Activated CD4-positive, alpha-beta memory T cell treated with anti-CD3 and anti-CD28 coated beads, Interleukin-2, amount 10 ng/mL, durations not matched to agents 7 days and 5 days (primary cell): Measurements from ENCODE around the gene USP5. TPM values are rescaled to one million over a fixed set of nuclear protein-coding genes. Genes with fewer than 3 reads are reported as not detected.

Experiments
- CTCF ChIA-PET: fragments of 350-600 bp; sonication (Branson Sonifier 250); formaldehyde crosslinking; loops from one replicate; lab custom pipeline; 2021; ENCODE audit warnings: antibody characterized with exemption, inconsistent platforms; lab: Charles Lee
- POLR2A ChIA-PET: fragments of 350-600 bp; sonication (Branson Sonifier 250); formaldehyde crosslinking; loops from one replicate; lab custom pipeline; 2021; ENCODE audit warnings: antibody characterized with exemption; lab: Charles Lee
- DNase-seq: peaks from one replicate; pipeline ENCODE4 v3.0.0-alpha.2; 2020
- H3K27ac Mint-ChIP-seq: one replicate; pipeline ENCODE4 v1.8.0; 2021; ENCODE audit warnings: mild to moderate bottlenecking, mixed read lengths
- H3K27me3 Mint-ChIP-seq: one replicate; pipeline ENCODE4 v1.8.0; 2021; ENCODE audit warnings: mixed read lengths
- H3K36me3 Mint-ChIP-seq: one replicate; pipeline ENCODE4 v1.8.0; 2021; ENCODE audit warnings: low read depth, mixed read lengths
- H3K4me1 Mint-ChIP-seq: one replicate; pipeline ENCODE4 v1.8.0; 2021; ENCODE audit warnings: mixed read lengths
- H3K4me3 Mint-ChIP-seq: one replicate; pipeline ENCODE4 v1.8.0; 2021; ENCODE audit warnings: mild to moderate bottlenecking, mixed read lengths
- H3K9me3 Mint-ChIP-seq: one replicate; pipeline ENCODE4 v1.8.0; 2021; ENCODE audit warnings: mixed read lengths
- total RNA-seq, 2 experiments: library from RNA; stranded (reverse); gene quantifications; one replicate each; pipeline ENCODE4 v1.2.3, GENCODE V29; 2021

USP5 gene
- total RNA-seq, 2 experiments from 2014 or later, result 91.4 to 109 TPM

DNA sequence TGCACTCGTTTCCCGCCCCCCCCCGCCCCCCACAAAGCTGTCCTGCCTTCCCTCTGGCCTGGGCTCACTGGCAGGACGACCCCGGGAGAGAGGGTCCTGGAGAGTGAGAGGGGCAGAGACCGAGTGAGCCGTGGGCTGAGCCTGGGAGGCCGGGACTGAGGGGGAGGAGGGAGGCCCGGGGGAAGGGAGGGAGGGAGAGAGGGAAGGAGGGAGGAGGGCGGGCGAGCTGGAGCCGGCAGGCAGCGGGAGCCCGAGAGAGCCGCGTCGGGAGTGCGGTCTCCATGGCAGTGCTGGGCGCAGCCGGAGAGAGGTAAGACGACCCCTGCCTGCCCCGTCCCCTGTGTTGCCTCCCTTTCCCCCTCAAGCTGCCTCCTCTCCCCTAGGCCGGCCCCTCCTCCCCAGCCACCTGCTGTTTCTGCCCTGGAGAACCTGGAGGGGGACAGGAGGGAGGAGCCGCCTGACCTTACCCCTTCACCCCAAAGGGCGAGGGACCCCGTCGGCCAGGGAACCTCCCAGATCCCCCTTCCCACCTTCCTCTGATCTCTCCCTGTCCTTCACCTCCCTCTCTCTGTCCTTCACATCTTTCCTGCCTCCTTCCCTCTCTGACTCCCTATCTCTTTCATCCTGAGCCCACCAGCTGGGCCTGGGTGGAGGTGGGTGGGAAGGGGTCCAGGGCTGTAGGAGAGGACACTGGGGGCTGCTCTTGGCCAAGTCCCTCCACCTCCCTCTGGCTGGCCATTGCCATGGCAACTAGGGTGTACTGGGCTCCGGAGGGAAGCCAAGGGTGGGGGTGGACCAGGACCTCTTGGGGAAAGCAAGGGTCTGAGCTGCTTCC is 30.1 kb upstream of the USP5 start, which contains the start of gene GPR162:
Gene GPR162, plus strand, starts transcription at position 231 of the 835 bp plus-strand sequence. CDS start 2,078 bp downstream, outside the sequence.
- ChIA-PET POLR2A (interaction anchor here (0.7 to 1.7 kb wide), 9 partner anchors 9 to 68 kb away, joined by 3 to 7 read pairs (median 5); partner anchors contain the start of genes CDCA3, MLF2, PTMS and USP5), CTCF (interaction anchor here (0.7 to 4.9 kb wide), 8 partner anchors 13 to 201 kb away, joined by 3 to 48 read pairs (median 4); partner anchors contain the start of gene MLF2)
- Mint-ChIP-seq H3K9me3 (no peaks in the 10 kb centered on the region), H3K27me3 (peaks cover 43% of the 10 kb centered on the region), H3K4me1 (peaks cover 16% of the 10 kb centered on the region), H3K36me3 (peaks cover 29% of the 10 kb centered on the region), H3K4me3 (peak within 1 kb of the TSS; percentile 9), H3K27ac (peak within 1 kb of the TSS; percentile 12)
- no peak for DNase-seq

- H3K4me3 Mint-ChIP-seq, result no peak overlapping the region
- H3K27ac Mint-ChIP-seq, result no peak overlapping the region
- no peaks in the 10 kb centered on the region for H3K9me3 Mint-ChIP-seq
- H3K4me1 Mint-ChIP-seq, result peaks cover 21% of the 10 kb centered on the region
- DNase-seq, result no peak
- ChIA-PET CTCF (interaction anchor here (0.5 to 4.9 kb wide), 7 partner anchors 9 to 202 kb away, joined by 3 to 48 read pairs (median 4); partner anchors contain the start of gene MLF2), POLR2A (interaction anchor here (0.7 to 7.2 kb wide), 6 partner anchors 11 to 69 kb away, joined by 3 to 33 read pairs (median 4); partner anchors contain the start of genes CDCA3, MLF2 and USP5)
- peaks cover 24% of the 10 kb centered on the region for H3K36me3 Mint-ChIP-seq
- H3K27me3 Mint-ChIP-seq, result peaks cover 51% of the 10 kb centered on the region
Observed at GRCh38 chr12:6822426-6823135, 29.4 kb upstream of the USP5 start.

- Mint-ChIP-seq H3K9me3 (no peaks in the 10 kb centered on the region), H3K27ac (no peak overlapping the region), H3K4me3 (no peak overlapping the region), H3K36me3 (peaks cover 15% of the 10 kb centered on the region), H3K4me1 (peaks cover 23% of the 10 kb centered on the region), H3K27me3 (peaks cover 54% of the 10 kb centered on the region)
- POLR2A ChIA-PET, result interaction anchor here (1.1 to 7.2 kb wide), 3 partner anchors 10 to 70 kb away, joined by 3 to 33 read pairs (median 5); partner anchors contain the start of gene MLF2
- CTCF ChIA-PET, result interaction anchor here (1.0 to 4.9 kb wide), 6 partner anchors 10 to 253 kb away, joined by 4 to 48 read pairs (median 4); partner anchors contain the start of genes MLF2 and PTMS
- no peak for DNase-seq
Observed at GRCh38 chr12:6823182-6824084, 28.5 kb upstream of the USP5 start.

GRCh38 chr12:6824085-6824775 is 27.7 kb upstream of the USP5 start:
- Mint-ChIP-seq H3K4me3 (no peak overlapping the region), H3K36me3 (peaks cover 11% of the 10 kb centered on the region), H3K27ac (no peak overlapping the region), H3K27me3 (peaks cover 60% of the 10 kb centered on the region), H3K9me3 (no peaks in the 10 kb centered on the region), H3K4me1 (peaks cover 28% of the 10 kb centered on the region)
- no peak for DNase-seq
- POLR2A ChIA-PET, result interaction anchor here (1.4 to 7.2 kb wide), 2 partner anchors 13 to 71 kb away, joined by 5 to 33 read pairs; partner anchors contain the start of gene MLF2
- CTCF ChIA-PET, result interaction anchor here (0.8 to 4.9 kb wide), 14 partner anchors 11 to 256 kb away, joined by 3 to 48 read pairs (median 4); partner anchors contain the start of genes CD4, MLF2, NOP2 and PTMS

- Mint-ChIP-seq H3K36me3 (peaks cover 3% of the 10 kb centered on the region), H3K9me3 (no peaks in the 10 kb centered on the region), H3K27ac (no peak overlapping the region), H3K4me3 (no peak overlapping the region), H3K4me1 (peaks cover 29% of the 10 kb centered on the region), H3K27me3 (peaks cover 67% of the 10 kb centered on the region)
- CTCF ChIA-PET, result interaction anchor here (0.8 to 4.9 kb wide), 18 partner anchors 11 to 257 kb away, joined by 3 to 48 read pairs (median 4); partner anchors contain the start of genes CD4, CDCA3, MLF2 and NOP2
- no peak for DNase-seq
- POLR2A ChIA-PET, result interaction anchor here (0.6 to 7.2 kb wide), 5 partner anchors 10 to 72 kb away, joined by 3 to 33 read pairs (median 4); partner anchors contain the start of gene MLF2
Observed at GRCh38 chr12:6824901-6825381, 27.0 kb upstream of the USP5 start.

DNA sequence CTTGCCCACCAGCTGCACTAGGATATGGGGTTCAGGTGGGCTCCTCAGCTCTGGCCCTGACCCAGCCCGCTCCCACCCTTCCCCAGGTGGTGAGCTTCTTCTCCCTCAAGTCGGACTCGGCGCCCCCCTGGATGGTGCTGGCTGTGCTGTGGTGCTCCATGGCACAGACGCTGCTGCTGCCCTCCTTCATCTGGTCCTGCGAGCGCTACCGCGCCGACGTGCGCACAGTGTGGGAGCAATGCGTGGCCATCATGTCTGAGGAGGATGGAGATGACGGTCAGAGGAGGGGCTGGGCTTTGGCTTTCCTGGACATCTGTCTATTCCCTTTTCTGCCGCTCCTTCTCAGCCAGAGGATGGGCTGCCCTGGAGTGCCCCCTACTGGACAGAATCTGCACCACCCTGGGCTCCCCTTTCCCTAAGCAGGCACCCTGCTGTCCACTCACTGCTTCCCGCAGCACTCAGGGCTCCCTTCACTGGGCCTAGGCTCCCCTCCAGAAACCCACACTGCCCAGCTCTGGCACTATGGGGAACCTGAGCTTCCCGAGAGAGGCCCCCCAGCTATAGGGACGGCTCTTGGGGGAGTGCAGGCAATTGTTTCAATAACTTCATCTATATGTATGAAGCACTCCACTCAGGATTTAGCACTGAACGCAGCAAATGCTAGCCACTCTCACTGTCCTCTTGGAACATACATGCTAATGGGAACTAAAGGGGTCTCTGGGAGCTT is 26.4 kb upstream of the USP5 start:
- peaks cover 72% of the 10 kb centered on the region for H3K27me3 Mint-ChIP-seq
- peak; percentile 84 for DNase-seq
- H3K4me3 Mint-ChIP-seq, result no peak overlapping the region
- no peak overlapping the region for H3K27ac Mint-ChIP-seq
- H3K36me3 Mint-ChIP-seq, result peaks cover 2% of the 10 kb centered on the region
- H3K4me1 Mint-ChIP-seq, result peaks cover 27% of the 10 kb centered on the region
- POLR2A ChIA-PET, result interaction anchor here (0.6 to 7.2 kb wide), 4 partner anchors 11 to 72 kb away, joined by 3 to 33 read pairs (median 4); partner anchors contain the start of gene MLF2
- H3K9me3 Mint-ChIP-seq, result no peaks in the 10 kb centered on the region
- CTCF ChIA-PET, result interaction anchor here (0.6 to 4.9 kb wide), 23 partner anchors 10 to 344 kb away, joined by 3 to 48 read pairs (median 3); partner anchors contain the start of genes CD4, CDCA3, COPS7A and MLF2

DNA sequence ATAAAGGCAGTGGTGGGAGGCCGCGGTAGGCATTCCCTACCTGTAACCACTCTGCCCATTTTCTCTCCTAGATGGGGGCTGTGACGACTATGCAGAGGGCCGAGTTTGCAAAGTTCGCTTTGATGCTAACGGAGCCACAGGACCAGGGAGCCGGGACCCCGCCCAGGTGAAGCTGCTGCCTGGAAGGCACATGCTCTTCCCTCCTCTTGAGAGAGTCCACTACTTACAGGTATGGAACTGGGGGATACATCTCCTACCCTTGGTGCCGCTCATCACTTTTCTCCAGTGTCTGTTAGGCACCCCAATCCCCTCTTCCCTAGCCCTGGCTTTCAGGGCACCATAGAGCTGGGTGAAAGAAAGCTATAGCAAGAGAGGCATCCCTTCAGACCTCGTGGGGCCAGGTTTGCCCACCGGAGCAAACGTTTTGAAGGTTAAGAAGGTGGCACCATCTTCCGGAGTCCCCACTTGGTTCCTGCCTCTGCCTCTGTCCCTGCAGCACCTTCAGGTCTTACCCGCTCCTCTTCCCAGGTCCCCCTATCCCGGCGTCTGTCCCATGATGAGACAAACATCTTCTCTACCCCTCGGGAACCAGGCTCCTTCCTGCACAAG is 25.7 kb upstream of the USP5 start:
- no peaks in the 10 kb centered on the region for H3K9me3 Mint-ChIP-seq
- peaks cover 75% of the 10 kb centered on the region for H3K27me3 Mint-ChIP-seq
- no peak overlapping the region for H3K4me3 Mint-ChIP-seq
- POLR2A ChIA-PET, result interaction anchor here (1.2 to 7.2 kb wide), 3 partner anchors 12 to 73 kb away, joined by 3 to 33 read pairs (median 4); partner anchors contain the start of gene MLF2
- peaks cover 22% of the 10 kb centered on the region for H3K4me1 Mint-ChIP-seq
- no peak overlapping the region for H3K27ac Mint-ChIP-seq
- CTCF ChIA-PET, result interaction anchor here (0.6 to 4.9 kb wide), 17 partner anchors 9 to 344 kb away, joined by 3 to 48 read pairs (median 4); partner anchors contain the start of genes CD4, CDCA3, COPS7A and MLF2
- DNase-seq, result no peak
- H3K36me3 Mint-ChIP-seq, result no peaks in the 10 kb centered on the region

DNA sequence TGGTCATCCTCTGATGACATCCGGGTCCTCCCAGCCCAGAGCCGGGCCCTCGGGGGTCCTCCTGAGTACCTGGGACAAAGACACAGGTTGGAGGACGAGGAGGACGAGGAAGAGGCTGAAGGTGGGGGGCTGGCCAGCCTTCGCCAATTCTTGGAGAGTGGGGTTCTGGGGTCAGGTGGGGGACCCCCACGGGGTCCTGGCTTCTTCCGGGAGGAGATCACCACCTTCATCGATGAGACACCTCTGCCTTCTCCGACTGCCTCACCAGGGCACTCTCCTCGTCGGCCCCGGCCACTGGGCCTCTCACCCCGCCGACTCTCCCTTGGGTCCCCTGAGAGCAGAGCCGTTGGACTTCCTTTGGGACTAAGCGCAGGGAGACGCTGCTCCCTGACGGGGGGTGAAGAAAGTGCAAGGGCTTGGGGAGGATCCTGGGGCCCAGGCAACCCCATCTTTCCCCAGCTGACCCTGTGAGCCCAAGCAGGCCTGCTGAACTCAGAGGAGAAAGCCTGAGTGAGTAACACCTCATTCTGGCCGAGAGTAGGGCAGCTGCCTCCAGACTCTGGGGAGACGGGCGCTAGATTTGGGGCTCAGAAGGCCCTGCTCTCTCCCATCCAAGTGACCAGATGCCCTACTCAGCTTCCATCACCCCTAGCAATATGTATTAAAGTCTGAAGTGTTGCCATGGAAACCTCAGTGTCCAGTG is 25.1 kb upstream of the USP5 start:
- Mint-ChIP-seq H3K4me3 (peak overlapping the region; percentile 10), H3K27me3 (peaks cover 80% of the 10 kb centered on the region), H3K36me3 (no peaks in the 10 kb centered on the region), H3K9me3 (no peaks in the 10 kb centered on the region), H3K27ac (no peak overlapping the region), H3K4me1 (peaks cover 20% of the 10 kb centered on the region)
- ChIA-PET POLR2A (interaction anchor here (1.4 to 7.2 kb wide), 5 partner anchors 13 to 74 kb away, joined by 3 to 33 read pairs (median 7); partner anchors contain the start of genes CDCA3, GNB3, MLF2 and USP5), CTCF (interaction anchor here (0.6 to 4.9 kb wide), 12 partner anchors 9 to 205 kb away, joined by 3 to 48 read pairs (median 3); partner anchors contain the start of genes CD4, COPS7A, MLF2 and SPSB2)
- DNase-seq, result no peak

- Mint-ChIP-seq H3K9me3 (no peaks in the 10 kb centered on the region), H3K36me3 (no peaks in the 10 kb centered on the region), H3K4me3 (peak overlapping the region; percentile 10), H3K27me3 (peaks cover 77% of the 10 kb centered on the region), H3K4me1 (peaks cover 18% of the 10 kb centered on the region), H3K27ac (no peak overlapping the region)
- ChIA-PET CTCF (interaction anchor here (0.7 to 1.4 kb wide), 3 partner anchors 17 to 106 kb away, joined by 3 read pairs; no protein-coding TSS in a partner anchor), POLR2A (interaction anchor here (1.4 to 7.2 kb wide), 4 partner anchors 12 to 74 kb away, joined by 3 to 33 read pairs (median 14); partner anchors contain the start of genes CDCA3, GNB3, MLF2 and USP5)
- DNase-seq, result peak; percentile 55
Observed at GRCh38 chr12:6827437-6827911, 24.5 kb upstream of the USP5 start.
